CD4-positive, alpha-beta T cell treated with Interleukin-15 for 4 hours (primary cell): ENCODE results near the gene DNAJC7.
"Not testable (repeated sequence)": the region's sequence is repeated elsewhere in the genome, so short reads cannot be mapped to it uniquely, and the experiment has no call there.

Source experiments
- DNase-seq: peaks from one replicate; pipeline ENCODE4 v3.0.0-alpha.2; 2020; ENCODE audit warnings: low spot score

DNAJC7 gene

GRCh38 chr17:42010898-42011516 is 6.2 kb downstream of the DNAJC7 start:
- no peak for DNase-seq

- DNase-seq = not testable (repeated sequence)
Measured at GRCh38 chr17:42010266-42010680, 7.0 kb downstream of the DNAJC7 start.

DNA sequence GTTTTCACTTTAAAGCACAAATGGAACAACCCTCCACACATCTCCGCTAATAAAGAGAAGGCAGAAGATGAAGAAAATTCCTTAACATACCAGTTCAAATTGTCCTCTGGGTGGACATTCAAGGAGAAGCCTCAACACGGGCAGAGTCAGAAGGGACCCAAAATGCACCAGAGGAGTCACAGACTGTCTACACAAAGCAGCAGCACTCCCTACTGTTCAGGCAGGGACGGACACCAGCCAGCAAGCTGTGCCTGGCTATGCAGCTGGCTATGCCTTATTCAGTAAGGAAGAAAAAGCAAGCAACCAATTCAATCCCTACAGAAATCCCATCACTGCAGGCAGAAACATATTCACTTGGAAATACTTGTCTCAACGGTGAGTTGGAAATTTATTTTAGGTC is 8.1 kb downstream of the DNAJC7 start:
- no peak for DNase-seq

- DNase-seq = no peak
Measured at GRCh38 chr17:42005166-42005565, 12.1 kb downstream of the DNAJC7 start.

GRCh38 chr17:42002792-42003301 is 14.4 kb downstream of the DNAJC7 start:
- no peak for DNase-seq

GRCh38 chr17:42002175-42002791 is 15.0 kb downstream of the DNAJC7 start:
- DNase-seq = no peak

DNA sequence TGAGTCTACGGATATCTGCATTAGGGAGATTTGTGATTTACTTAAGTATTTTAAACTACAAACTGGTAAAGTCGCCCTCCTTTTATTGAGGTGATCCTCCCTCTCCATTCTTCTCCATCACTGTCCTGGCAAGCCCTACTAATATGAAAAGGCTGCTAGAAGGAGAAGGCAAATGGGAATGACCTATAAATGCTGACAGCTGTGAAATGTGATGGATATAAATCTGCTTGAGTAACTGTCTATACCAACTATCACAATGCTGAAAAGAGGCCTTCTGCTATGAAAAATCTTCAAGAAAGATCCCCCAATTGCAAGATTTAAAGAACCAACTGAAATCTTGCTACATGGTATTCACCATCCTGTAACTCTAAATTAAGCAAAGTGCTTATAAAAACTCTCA is 15.5 kb downstream of the DNAJC7 start:
- DNase-seq = no peak

DNA sequence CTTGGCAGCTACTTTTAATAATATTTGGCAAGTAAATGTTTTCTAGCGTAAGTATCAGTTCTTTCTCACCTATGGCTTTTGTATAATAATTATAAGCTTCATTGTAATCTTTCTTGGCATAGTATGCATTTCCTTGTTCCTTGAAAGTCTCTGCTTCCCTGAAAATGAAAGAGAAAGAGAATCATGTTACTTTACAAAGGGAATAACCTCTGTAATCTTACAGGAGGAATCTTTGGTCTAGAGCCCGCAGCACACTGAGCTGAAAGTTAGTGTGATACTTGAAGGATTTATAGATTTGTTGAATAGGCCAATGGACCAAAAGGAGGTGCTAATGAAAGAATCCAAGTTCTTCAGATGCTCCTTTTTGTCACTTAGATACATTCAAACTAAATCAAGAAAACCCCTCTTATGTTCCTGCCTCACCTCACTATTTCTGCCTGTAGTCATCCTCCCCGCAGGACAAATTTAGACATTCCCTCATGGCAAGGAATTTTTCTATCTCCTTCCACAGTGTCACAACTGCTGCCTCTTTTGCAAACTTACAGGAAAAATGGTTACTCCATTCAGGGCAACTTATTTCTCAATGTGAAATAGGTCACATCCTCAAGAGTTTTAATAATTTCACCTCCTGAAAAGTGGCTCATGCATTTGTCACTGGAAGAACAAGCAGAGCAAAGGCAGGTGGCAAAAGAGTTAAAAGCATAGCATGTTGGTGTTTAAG is 16.7 kb downstream of the DNAJC7 start:
- DNase-seq = no peak

- no peak for DNase-seq
Measured at GRCh38 chr17:41998497-41998896, 18.7 kb downstream of the DNAJC7 start.

- no peak for DNase-seq
Measured at GRCh38 chr17:41996855-41997164, 20.4 kb downstream of the DNAJC7 start.

DNA sequence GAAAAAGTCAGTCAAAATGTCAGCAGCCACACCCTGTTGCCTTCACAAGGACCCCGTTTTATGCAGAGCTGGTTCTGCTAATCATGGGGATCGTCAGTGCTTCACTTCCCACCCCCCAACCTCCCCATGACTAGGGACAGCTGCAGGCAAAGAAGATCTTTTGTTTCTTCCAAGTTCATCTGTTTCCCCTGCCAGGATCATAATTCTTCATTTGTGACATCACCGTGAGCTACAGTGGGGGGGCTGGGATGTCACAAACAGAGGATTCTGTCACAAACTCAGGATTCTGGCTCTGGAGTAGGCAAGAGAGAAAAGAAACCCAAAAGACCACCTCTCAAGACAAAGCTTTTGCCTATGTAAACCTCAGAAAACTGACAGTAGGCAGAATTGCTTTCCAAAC is 24.7 kb downstream of the DNAJC7 start:
- DNase-seq = no peak

- DNase-seq = no peak
Measured at GRCh38 chr17:41989702-41990419, 27.4 kb downstream of the DNAJC7 start.

DNA sequence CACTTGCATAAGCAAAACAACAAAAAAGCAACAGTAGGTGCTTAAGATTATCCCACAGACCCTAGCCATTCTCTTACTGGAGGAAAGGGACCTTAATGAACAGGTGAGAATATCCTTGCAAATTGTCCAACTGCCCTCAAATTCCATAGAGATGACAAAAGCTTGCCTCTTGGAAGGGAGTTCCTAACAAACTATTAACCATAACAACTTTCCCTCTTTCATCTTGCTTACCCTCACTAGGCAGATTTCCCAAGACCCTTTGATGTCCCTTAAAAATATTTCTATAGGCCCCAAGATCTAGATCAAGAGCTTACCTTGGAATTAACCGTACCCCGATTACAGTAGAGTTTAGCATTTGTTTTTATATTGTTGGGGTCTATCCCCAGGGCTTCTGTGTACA is 28.8 kb downstream of the DNAJC7 start:
- DNase-seq = no peak

- no peak for DNase-seq
Measured at GRCh38 chr17:41987642-41988041, 29.6 kb downstream of the DNAJC7 start.

GRCh38 chr17:41986634-41987033 is 30.6 kb downstream of the DNAJC7 start:
- DNase-seq = no peak

- no peak for DNase-seq
Measured at GRCh38 chr17:41985919-41986318, 31.3 kb downstream of the DNAJC7 start.

GRCh38 chr17:41984454-41984853 is 32.8 kb downstream of the DNAJC7 start:
- no peak for DNase-seq

- no peak for DNase-seq
Measured at GRCh38 chr17:41982026-41982760, 35.0 kb downstream of the DNAJC7 start.

DNA sequence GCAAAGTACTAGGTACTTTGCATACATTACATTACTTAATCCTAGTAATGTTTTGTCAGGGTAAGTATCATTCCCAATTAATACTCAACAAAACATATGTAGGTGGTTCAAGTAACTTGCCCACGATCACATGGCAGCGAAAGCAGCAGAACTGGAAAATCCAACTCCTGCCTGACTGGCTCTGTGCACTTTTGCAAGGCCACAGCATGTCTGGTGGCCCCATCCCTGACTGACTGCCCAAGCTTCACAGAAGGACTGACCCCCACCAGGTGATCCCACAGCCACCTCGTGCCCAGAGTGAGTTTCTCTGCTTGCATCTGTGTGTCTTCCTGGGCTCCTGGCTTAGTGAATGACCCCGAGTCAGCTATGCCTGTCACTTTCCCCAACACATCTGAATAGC is 39.2 kb downstream of the DNAJC7 start:
- no peak for DNase-seq

GRCh38 chr17:41976142-41976768 is 41.0 kb downstream of the DNAJC7 start:
- DNase-seq = no peak
